ENCODE measurements around the gene SHBG. TPM values are rescaled to one million over a fixed set of nuclear protein-coding genes. Genes with fewer than 3 reads are reported as not detected.

Gene SHBG
- total RNA-seq, 1 donor from 2014 or later, result 0.60 TPM

DNA sequence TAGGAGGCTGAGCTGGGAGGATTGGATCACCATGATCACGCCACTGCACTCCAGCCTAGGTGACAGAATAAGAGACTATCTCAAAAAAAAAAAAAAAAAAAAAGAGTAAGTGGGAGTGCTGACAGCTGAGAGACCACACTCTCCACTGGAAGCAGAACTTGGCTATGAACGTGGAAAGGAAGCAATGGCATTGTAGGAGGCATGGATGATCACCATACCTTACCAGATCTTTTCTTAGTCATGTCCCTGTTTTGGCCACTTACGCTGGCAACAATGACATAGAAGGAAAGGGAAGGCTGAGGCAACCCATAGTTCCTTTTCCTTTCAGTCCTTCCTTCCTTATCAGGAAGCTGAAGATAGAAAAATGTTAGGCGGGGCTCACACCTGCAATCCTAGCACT lies 17.1 kb downstream of the SHBG start:
- Mint-ChIP-seq H3K27me3 (ENCODE audit: low read depth) (peaks cover 32% of the 10 kb centered on the region), H3K4me1 (peaks cover 17% of the 10 kb centered on the region), H3K27ac (no peak overlapping the region), H3K4me3 (no peak overlapping the region), H3K36me3 (no peaks in the 10 kb centered on the region), H3K9me3 (no peaks in the 10 kb centered on the region)
- DNase-seq (ENCODE audit: low spot score in 2 of 2, unreplicated experiment in 2 of 2), result no peak
- TF ChIP-seq, protein P1, sequence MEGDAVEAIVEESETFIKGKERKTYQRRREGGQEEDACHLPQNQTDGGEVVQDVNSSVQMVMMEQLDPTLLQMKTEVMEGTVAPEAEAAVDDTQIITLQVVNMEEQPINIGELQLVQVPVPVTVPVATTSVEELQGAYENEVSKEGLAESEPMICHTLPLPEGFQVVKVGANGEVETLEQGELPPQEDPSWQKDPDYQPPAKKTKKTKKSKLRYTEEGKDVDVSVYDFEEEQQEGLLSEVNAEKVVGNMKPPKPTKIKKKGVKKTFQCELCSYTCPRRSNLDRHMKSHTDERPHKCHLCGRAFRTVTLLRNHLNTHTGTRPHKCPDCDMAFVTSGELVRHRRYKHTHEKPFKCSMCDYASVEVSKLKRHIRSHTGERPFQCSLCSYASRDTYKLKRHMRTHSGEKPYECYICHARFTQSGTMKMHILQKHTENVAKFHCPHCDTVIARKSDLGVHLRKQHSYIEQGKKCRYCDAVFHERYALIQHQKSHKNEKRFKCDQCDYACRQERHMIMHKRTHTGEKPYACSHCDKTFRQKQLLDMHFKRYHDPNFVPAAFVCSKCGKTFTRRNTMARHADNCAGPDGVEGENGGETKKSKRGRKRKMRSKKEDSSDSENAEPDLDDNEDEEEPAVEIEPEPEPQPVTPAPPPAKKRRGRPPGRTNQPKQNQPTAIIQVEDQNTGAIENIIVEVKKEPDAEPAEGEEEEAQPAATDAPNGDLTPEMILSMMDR (IDR thresholded peaks at IDR 0.05; ENCODE audit: unreplicated experiment), result no peak

DNA sequence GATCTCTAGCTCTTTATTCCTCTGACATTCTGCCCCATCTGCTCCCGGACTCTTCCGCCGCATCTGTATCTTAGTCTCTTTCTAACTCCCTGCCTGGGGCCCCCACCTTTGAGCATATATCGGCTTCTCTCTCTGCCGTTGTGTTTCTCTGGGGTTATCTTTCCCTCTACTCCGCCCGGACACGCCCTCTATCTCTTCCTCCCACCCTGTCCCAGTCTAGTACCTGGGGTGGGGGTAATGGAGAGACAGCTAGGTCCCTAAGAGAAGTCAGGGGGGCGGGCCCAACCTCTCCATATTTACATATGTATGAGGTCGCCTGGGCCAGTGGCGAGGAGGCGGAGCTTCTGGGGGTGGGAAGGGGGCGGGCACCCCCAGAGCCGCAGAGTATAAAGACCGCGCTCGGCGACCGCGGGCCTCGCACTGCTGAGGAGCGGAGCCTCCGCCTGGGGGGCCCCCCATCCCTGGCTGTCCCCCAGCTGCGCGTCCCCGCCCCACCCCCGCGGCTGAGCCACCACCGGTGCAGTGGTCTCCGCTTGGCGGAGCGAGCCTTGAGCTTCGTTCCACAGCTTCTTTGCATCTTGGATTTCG lies 20.7 kb downstream of the SHBG start, which contains the start of gene ATP1B2:
Gene ATP1B2, plus strand, starts transcription at position 418 of the 588 bp plus-strand sequence. CDS start 593 bp downstream, outside the sequence.
- Mint-ChIP-seq H3K4me3 (peak within 1 kb of the TSS; percentile 82), H3K4me1 (peaks cover 32% of the 10 kb centered on the region), H3K36me3 (no peaks in the 10 kb centered on the region), H3K9me3 (no peaks in the 10 kb centered on the region), H3K27me3 (ENCODE audit: low read depth) (peaks cover 58% of the 10 kb centered on the region), H3K27ac (peak within 1 kb of the TSS; percentile 61)
- TF ChIP-seq, protein P1 (IDR thresholded peaks at IDR 0.05; ENCODE audit: unreplicated experiment), result no peak
- peak; percentile 51 to 60 for DNase-seq (ENCODE audit: low spot score in 2 of 2, unreplicated experiment in 2 of 2)

DNA sequence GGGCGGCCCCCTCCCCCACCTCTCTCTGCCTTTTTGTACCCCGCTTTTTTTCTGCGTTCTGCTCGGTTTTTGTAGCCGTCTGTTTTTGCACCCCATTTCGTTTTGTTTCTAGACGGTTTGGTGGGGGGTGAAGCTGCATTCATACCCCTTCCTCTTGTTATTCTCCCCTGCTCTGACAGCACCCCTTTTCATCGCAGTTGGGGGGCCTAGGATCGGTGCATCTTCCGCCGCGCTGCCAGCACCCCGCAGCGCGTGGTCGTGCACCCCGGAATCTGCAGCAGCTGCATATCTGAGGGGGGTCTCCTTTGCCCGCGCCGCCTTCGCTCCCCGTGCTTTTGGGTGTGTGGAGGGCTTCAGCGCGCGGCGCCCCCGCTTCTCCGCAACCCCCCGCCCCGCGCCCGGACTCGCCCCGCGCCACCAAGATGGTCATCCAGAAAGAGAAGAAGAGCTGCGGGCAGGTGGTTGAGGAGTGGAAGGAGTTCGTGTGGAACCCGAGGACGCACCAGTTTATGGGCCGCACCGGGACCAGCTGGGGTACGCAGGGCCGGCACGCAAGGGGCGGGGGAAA lies 21.2 kb downstream of the SHBG start:
- no peak for DNase-seq (ENCODE audit: low spot score in 2 of 2, unreplicated experiment in 2 of 2)
- Mint-ChIP-seq H3K9me3 (no peaks in the 10 kb centered on the region), H3K4me1 (peaks cover 34% of the 10 kb centered on the region), H3K36me3 (no peaks in the 10 kb centered on the region), H3K4me3 (peak overlapping the region; percentile 82), H3K27me3 (ENCODE audit: low read depth) (peaks cover 58% of the 10 kb centered on the region), H3K27ac (no peak overlapping the region)
- TF ChIP-seq, protein P1 (IDR thresholded peaks at IDR 0.05; ENCODE audit: unreplicated experiment), result no peak

DNA sequence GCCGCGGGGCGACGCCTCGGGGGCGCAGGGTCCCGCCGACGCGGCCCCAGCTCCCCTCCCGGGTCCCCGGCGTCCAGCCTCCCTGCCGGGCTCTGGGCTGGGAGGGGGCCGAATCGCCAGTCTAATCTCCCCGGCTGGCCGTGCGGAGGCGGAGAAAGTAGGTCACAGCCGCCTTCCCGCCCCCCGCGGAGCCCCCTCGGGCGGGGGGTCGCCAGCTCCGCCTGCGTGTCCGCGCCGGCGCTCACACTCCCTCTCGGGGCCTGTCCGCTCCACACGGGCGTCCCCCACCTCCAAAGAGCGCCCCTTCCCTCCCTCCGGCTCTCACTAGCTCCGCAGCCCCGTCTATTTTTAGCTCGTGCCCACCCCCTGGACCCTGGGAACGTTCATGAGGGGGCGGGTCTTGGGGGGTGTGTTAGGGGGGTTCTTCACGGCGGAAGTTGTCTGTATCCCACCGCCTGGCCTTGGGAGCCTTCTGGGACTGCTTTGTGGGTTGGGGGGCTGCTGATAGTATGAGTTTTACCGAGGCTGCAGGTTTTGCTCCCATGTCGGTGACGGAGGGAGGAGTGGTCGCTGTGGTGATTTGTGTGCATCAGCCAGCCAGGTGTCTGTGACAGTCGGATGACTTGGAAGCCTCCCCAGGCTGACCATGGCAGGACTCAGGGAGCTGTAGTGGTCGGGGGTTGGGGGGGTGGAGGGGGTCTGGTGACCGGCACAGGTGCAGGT lies 21.9 kb downstream of the SHBG start:
- H3K4me3 Mint-ChIP-seq, result peak overlapping the region; percentile 66
- TF ChIP-seq, protein P1 (IDR thresholded peaks at IDR 0.05; ENCODE audit: unreplicated experiment), result no peak
- peaks cover 58% of the 10 kb centered on the region for H3K27me3 Mint-ChIP-seq (ENCODE audit: low read depth)
- H3K36me3 Mint-ChIP-seq, result no peaks in the 10 kb centered on the region
- peaks cover 37% of the 10 kb centered on the region for H3K4me1 Mint-ChIP-seq
- H3K9me3 Mint-ChIP-seq, result no peaks in the 10 kb centered on the region
- DNase-seq (ENCODE audit: low spot score in 2 of 2, unreplicated experiment in 2 of 2), result no peak
- H3K27ac Mint-ChIP-seq, result no peak overlapping the region

DNA sequence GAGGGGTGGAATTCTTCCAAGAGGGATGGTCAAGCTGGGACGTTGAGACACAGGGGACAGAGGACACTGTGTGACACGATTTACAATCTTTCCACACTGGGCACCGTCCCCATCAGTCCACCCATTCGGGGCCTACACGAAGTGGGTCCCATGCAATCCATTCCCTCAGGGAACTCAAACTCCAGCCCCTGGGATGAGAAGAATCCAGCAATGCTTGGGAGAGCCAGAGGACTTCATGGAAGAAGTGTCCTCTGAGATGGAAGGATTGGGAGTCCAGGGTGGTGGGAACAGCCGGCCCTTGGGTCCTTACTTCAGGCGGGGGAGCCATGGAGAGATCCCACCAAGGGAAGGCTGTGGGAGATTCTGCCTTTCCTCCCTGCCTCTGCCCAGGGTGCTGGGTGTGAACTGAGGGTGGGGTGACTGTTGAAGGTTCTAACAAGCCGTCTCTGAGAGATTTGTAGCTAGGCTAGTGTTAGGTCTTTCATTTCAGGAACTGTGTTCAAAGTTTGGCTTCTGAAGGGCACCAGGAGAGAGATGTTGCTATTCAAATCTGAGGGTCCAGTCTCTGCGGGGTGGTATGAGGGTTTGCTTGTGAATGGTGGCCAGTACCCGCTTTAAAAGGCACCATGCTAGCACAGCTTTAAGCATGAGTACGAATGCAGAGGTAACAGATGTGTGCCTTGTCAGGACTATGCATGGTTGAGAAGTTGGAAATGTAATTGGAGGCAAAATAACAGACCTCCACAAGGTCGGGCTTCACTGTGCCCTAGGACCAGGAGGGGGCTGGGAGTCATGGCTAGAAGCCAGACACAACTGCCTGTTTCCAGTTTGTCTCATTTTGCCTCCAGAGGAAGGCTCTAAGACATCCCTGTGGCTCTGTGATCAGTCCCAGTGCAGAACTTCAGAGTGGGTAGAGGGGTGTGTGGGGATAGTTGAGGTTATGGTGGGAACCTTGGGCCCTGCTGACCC lies 22.7 kb downstream of the SHBG start:
- Mint-ChIP-seq H3K27me3 (ENCODE audit: low read depth) (peaks cover 60% of the 10 kb centered on the region), H3K4me3 (peak overlapping the region; percentile 66), H3K27ac (no peak overlapping the region), H3K4me1 (peaks cover 44% of the 10 kb centered on the region), H3K9me3 (no peaks in the 10 kb centered on the region), H3K36me3 (no peaks in the 10 kb centered on the region)
- TF ChIP-seq, protein P1 (IDR thresholded peaks at IDR 0.05; ENCODE audit: unreplicated experiment), result no peak
- DNase-seq (ENCODE audit: low spot score in 2 of 2, unreplicated experiment in 2 of 2), result no peak

All from mesothelial cell of epicardium (in vitro differentiated cells).